HG02610 (cell line): Measurements from ENCODE around the gene SMARCD3.

Experiments
- ATAC-seq: cut with Tn5 transposase; IDR thresholded peaks from one replicate; pipeline ENCODE4 v1.9.1; 2021; ENCODE audit warnings: mild to moderate bottlenecking, moderate library complexity; ENCODE audit not compliant: unreplicated experiment

SMARCD3 gene

DNA sequence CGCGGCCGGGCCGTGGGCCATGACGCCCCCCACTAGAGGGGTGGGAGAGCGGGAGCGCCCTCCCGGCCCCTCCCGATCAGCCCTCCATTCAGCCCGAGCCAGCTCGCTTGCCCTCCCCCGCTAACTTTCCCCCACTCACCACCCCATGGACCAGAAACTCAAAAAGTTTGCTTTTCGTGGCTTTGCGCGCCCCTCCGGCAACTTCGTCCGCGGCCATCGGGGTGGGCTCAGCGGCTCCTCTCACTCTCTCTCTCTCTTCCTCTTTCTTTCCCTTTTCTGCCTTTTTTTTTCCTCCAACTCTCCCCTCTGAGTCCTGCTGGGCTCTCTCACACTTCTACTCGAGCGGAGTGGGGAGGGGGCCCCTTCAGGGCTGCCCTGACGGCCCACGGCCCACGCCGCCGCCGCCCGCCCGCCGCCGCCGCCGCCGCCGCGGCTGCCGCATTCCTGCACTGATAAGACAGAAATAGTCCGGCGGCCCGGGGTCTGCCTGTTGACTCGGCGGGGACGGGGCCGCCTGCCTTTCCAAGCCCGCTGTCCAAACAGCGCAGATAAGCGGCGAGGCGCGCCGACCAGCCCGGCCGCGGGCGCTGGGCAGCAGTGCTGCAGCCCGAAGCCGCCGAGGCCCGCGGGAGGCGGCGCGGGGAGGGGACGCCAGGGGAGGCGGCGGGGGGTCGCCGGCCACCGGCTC is at the start of gene SMARCD3:
TSS of gene SMARCD3 (minus strand) at position 349 of the 688 bp plus-strand sequence. CDS start at position 217, 132 bp downstream.
- ATAC-seq, result no peak

- no peak for ATAC-seq
Measured at GRCh38 chr7:151296202-151296992, 47.9 kb upstream of the SMARCD3 start.

DNA sequence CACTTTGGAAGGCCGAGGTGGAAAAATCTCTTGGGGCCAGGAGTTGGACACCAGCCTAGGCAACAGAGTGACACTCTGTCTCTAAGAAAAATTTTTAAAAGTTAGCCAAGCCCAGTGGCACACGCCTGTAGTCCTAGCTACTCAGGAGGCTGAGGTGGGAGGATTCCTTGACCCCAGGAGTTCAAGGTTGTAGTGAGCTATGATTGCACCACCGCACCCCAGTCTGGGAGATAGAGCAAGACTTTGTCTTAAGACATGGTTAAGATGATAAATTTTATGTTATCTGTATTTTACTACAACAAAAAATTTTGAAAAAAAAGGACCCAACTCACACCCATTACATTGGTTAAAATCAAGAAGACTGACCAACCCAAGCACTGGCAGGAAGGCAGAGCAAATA is 44.4 kb upstream of the SMARCD3 start:
- ATAC-seq, result no peak

- ATAC-seq, result no peak
Measured at GRCh38 chr7:151291206-151291605, 42.7 kb upstream of the SMARCD3 start.

DNA sequence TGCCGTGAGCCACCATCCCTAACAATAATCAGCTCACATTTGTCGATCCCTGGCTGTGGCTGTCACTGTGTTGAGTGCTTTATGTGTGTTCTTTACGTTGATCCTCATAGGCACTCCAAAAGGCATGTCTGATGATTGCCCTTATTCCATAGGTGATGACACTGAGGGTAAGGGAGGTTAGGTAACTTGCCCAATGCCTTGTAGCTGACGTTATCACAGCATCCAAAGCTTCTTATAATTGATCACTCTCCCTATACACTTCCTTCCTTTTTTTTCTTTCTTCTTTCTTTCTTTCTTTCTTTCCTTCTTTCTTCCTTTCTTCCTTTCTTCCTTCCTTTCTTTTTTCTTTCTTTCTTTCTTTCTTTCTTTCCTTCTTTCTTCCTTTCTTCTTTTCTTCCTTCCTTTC is 41.9 kb upstream of the SMARCD3 start:
- no peak for ATAC-seq

GRCh38 chr7:151289891-151290290 is 41.4 kb upstream of the SMARCD3 start:
- ATAC-seq, result no peak

DNA sequence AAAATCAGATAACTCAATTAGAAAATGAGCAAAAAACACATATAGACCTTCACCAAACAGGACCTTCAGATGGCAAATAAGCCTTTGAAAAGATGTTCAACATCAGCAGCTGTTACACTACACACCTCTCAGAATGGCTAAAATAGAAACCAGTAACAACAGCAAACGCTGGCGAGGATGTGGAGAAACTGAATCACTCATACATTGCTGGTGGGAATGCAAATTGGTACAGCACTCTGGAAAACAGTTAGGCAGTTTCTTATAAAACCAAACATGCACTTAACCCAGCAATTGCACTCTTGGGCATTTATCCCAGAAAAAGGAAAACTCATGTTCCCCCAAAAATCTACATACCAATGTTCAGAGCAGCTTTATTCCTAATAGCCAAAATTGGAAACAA is 37.7 kb upstream of the SMARCD3 start:
- no peak for ATAC-seq

- no peak for ATAC-seq
Measured at GRCh38 chr7:151283302-151283701, 34.8 kb upstream of the SMARCD3 start.

- ATAC-seq, result no peak
Measured at GRCh38 chr7:151282111-151282510, 33.6 kb upstream of the SMARCD3 start.

GRCh38 chr7:151281686-151282085 is 33.2 kb upstream of the SMARCD3 start:
- ATAC-seq, result no peak

- no peak for ATAC-seq
Measured at GRCh38 chr7:151280388-151281019, 32.0 kb upstream of the SMARCD3 start.

DNA sequence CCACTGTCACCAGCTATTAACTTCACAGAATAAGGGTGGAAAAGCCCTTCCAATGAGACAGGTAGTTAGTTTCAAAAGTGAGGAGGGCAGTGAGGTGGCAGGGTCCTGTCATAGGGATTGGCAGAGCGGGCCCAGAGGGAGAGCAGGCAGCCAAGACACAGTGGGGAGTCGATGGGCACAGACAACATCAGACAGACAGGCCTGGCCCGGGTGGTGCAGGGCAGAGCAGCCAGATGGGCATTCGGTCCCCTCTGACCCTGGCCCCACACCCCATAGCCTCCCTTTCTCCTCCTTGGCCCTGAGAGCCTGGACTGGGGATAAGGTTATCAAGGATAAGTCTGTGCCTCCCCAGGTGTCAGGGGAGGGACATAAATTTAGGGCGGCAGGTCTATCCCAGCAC is 31.4 kb upstream of the SMARCD3 start:
- ATAC-seq, result no peak

- ATAC-seq, result no peak
Measured at GRCh38 chr7:151278949-151279348, 30.5 kb upstream of the SMARCD3 start.

DNA sequence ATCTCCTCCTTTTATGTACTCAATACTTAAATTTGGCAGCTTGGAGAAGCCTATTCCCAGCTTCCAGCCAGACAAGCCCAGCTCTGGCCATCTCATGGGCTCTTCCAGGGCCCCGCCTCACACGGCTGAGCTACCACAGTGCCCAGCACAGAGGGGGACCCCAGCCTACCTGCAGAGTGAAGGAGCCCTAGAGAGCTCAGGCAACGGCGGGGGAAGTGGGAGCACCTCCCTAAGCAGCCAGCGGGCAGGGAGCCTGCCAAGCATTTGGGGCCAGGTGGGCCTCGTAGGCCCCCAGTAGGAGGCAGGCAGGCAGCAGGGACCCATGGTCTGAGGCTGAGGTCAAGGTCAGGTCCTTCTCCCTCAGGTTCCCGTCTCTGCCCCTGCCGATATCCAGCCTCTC is 29.1 kb upstream of the SMARCD3 start:
- no peak for ATAC-seq

DNA sequence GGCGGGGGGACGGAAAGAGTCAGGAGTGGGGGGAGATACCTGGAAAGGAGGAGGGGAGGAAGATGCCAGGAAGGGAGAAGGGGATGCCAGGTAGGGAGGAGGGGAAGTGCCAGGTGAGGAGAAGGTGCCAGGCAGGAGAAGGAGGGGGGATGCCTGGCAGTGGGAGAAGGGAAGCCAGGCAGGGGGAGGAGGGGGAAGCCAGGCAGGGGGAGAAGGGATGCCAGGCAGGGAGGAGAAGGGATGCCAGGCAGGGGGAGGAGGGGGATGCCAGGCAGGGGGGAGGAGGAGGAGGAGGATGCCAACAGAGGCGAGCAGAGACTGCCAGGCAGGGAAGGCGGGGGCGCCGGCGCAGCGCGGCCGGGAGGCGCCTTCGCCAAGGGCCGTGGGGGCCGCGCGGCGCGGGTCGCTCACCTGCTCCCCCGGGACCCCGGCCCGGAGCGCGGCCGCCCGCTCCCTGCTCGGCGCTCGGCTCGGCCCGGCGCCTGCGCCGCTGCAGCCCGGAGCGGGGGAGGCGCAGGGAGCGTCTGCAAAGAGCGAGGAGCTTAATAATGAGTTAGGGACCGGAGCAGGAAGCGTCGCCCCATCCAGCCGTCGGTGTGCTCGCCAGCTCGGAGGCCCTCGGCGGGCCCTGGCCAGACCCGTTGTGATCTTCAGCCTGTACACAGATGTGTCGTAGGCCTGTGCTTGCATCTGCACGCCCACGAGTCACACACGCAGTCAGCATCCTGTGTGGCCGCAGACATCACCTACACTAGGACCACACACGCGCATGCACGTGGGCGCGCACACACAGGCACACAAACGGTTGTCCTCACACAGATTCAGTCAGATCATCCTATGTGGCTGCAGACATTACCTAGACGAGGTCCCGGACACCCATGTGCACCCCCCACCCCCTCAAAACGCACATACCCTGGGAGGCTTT is 28.4 kb upstream of the SMARCD3 start:
- ATAC-seq, result no peak

DNA sequence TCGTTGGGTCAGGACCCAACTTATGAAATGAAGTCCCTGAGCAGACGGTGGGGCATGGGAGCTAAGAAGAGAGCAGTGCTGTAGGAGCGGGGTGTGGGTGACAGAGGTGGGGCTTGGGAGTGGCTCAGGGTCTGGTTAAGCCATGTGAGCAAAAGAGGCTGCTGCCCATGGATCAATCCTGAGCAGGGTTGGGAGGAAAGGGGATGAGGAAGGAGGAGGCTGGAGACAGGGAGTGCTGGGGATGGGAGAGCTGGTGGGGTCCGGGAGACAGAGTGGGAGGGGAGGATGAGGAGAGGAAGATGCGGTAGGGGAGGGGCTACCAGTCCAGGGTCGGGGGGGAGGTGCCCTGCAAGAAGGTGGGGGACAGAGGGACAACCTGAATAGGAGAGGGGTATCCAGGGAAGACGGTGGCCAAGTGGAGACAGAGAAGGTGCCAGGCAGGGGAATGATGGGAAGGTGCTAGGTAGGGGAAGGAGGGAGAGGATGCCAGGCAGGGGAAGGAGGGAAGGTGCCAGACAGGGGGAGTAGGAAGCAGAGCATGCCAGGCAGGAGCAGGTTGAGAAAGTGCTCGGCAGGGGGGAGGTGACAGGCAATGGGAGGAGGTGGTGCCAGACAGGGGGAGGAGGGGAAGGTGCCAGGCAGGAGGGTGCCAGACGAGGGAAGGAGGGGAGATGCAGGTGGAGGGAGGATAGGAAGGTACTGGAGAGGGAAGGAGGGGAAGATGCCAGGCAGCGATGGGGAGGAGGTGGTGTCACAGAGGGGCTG is 27.5 kb upstream of the SMARCD3 start:
- ATAC-seq, result no peak

DNA sequence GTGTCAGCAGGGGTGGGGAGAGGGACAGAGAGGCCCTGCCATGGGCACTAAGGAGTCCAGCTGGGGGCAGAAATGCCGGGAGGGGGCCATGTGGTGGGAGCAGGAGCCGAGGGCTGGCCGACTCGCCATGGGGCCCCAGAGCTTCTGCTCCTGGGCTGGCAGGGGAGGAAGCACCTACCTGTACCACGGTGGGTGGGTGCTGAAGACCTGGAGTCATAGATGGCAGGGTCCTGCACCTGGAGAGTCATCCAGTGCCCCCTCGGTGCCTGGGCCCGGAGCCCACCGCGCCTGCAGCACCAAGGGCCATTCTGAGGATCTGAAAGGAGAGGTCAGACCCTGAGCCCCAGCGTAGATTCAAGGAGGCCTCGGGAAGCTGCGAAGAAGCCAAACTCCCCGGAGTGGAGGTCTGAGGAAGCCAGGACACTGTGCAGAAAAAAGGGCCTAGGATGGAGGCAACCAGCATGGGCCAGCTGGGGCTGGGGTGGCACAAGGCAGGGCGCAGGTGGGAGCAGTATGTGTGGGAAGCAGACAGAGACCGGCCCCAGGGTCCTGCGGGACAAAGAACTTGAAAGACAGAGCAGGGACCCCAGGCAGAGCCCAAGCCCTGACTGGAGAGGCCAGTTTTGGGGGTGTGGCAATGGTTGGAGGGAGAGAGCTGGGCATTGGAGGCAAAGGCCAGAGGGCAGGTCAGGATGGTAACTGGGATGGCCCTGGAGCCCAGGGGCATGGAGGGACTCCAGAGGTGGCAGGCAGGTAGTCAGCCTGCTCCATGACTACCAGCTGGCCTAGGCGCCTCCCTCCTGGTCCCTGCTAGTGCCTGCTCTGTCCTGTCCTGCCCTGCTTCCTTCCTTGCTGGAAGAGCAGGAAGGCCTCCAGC is 26.7 kb upstream of the SMARCD3 start:
- ATAC-seq, result no peak

GRCh38 chr7:151274396-151274795 is 25.9 kb upstream of the SMARCD3 start:
- no peak for ATAC-seq
